Fibroblast of the aortic adventitia (primary cell): ENCODE data around the gene PKDCC. TPM values are rescaled to one million over a fixed set of nuclear protein-coding genes. Genes with fewer than 3 reads are reported as not detected.
A peak's percentile ranks its signal among the peaks of the same experiment; 100 is the strongest.

Experiments used
- DNase-seq: peaks from one replicate; pipeline ENCODE4 v3.0.0-alpha.2; 2010; ENCODE audit warnings: low read depth
- H3K4me3 ChIP-seq: 2 replicates; pipeline ENCODE4 v1.5.1; 2011; ENCODE audit warnings: low read depth, mild to moderate bottlenecking, control low read depth, low read length, moderate library complexity
- CTCF ChIP-seq: IDR thresholded peaks from 2 replicates; pipeline ENCODE4 v1.5.1; 2011; ENCODE audit warnings: mild to moderate bottlenecking, low read length, control low read depth, inconsistent platforms; ENCODE audit not compliant: insufficient read depth
- total RNA-seq: library from RNA; depleted of rRNA; stranded (reverse); fragments of >200 nt; gene quantifications from 2 replicates; pipeline ENCODE4 v1.2.3, GENCODE V29; 2012; ENCODE audit warnings: low replicate concordance

The PKDCC gene
- total RNA-seq, 1 donor, result 19.7 TPM

GRCh38 chr2:42096869-42097591, 49.2 kb downstream of the PKDCC start:
- TF ChIP-seq CTCF, result no peak
- H3K4me3 ChIP-seq, result no peak overlapping the region
- DNase-seq, result no peak

GRCh38 chr2:42098571-42099437, 51.0 kb downstream of the PKDCC start:
- no peak for TF ChIP-seq CTCF
- DNase-seq, result no peak
- H3K4me3 ChIP-seq, result no peak overlapping the region

- no peak for TF ChIP-seq CTCF
- H3K4me3 ChIP-seq, result no peak overlapping the region
- no peak for DNase-seq
Measured at GRCh38 chr2:42099438-42100173, 51.8 kb downstream of the PKDCC start.

- no peak overlapping the region for H3K4me3 ChIP-seq
- DNase-seq, result no peak
- no peak for TF ChIP-seq CTCF
Measured at GRCh38 chr2:42100683-42101205, 52.9 kb downstream of the PKDCC start.

GRCh38 chr2:42101206-42102023, 53.6 kb downstream of the PKDCC start:
- H3K4me3 ChIP-seq, result no peak overlapping the region
- peak; percentile 44 for DNase-seq
- no peak for TF ChIP-seq CTCF
